Measurements from ENCODE around the gene ATPAF1. TPM values are rescaled to one million over a fixed set of nuclear protein-coding genes. Genes with fewer than 3 reads are reported as not detected.
A peak's percentile ranks its signal among the peaks of the same experiment; 100 is the strongest.
"Not testable (repeated sequence)": the region's sequence is repeated elsewhere in the genome, so short reads cannot be mapped to it uniquely, and the experiment has no call there.

The ATPAF1 gene
- polyA plus RNA-seq, 2 of the 4 experiments (the other 2 are of a cell fraction): 28.9 to 63.7 TPM

DNA sequence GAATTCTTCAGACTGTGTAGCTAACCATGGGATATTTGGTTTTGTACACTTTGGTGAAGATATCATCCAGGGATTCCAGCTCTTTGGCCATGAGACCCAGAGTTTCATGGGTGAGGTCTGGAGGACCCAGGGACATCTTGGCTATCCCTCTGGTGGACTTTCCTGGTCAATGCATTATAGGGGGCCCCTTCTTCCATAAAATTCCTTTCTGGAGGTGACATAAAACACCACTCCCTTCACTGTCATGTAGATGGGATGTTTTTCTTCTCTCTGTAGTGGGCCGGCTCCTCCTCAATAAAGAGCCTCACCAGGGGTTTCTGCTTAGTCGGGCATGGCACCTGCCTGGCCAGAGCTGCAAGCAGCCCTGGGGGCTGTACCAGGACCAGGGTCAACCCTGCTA is 2.2 kb downstream of the ATPAF1 start:
- FAIRE-seq: no peak
- WGBS (ENCODE audit: missing lambda C conversion rate): 100% methylated on average over 1 of the region's 2 CpGs
- Histone ChIP-seq H3K4me1 (peaks cover 16% of the 10 kb centered on the region), H3K4me2 (peak overlapping the region; percentile 93; the same call in 1 of the 3 replicates), H3K4me3 (no peak overlapping the region), H3K27ac (no peak overlapping the region), H3K9me3 (no peaks in the 10 kb centered on the region)
- CTCF ChIA-PET: interaction anchor here (0.9 to 1.4 kb wide), 2 partner anchors 62 to 137 kb away, joined by 3 read pairs; partner anchors contain the start of gene MKNK1
- no peak for DNase-seq (ENCODE audit: low read depth in 1 of 2, low spot score in 1 of 2)
- ATAC-seq: no peak
- TF ChIP-seq, protein P1, sequence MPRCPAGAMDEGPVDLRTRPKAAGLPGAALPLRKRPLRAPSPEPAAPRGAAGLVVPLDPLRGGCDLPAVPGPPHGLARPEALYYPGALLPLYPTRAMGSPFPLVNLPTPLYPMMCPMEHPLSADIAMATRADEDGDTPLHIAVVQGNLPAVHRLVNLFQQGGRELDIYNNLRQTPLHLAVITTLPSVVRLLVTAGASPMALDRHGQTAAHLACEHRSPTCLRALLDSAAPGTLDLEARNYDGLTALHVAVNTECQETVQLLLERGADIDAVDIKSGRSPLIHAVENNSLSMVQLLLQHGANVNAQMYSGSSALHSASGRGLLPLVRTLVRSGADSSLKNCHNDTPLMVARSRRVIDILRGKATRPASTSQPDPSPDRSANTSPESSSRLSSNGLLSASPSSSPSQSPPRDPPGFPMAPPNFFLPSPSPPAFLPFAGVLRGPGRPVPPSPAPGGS (IDR thresholded peaks at IDR 0.05): no peak
- TF ChIP-seq ZC3H11A (IDR thresholded peaks at IDR 0.05): no peak
- TF ChIP-seq, protein P2, sequence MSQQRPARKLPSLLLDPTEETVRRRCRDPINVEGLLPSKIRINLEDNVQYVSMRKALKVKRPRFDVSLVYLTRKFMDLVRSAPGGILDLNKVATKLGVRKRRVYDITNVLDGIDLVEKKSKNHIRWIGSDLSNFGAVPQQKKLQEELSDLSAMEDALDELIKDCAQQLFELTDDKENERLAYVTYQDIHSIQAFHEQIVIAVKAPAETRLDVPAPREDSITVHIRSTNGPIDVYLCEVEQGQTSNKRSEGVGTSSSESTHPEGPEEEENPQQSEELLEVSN (IDR thresholded peaks at IDR 0.05; ENCODE audit: borderline replicate concordance, low read depth): no peak
- no peak for TF ChIP-seq POLR2A (IDR thresholded peaks at IDR 0.05; ENCODE audit: low read length)
- no peak for TF ChIP-seq KDM5A (IDR thresholded peaks at IDR 0.05)
- TF ChIP-seq NR3C1 (IDR thresholded peaks at IDR 0.05): no peak
- POLR2A ChIA-PET: no interaction called here

DNA sequence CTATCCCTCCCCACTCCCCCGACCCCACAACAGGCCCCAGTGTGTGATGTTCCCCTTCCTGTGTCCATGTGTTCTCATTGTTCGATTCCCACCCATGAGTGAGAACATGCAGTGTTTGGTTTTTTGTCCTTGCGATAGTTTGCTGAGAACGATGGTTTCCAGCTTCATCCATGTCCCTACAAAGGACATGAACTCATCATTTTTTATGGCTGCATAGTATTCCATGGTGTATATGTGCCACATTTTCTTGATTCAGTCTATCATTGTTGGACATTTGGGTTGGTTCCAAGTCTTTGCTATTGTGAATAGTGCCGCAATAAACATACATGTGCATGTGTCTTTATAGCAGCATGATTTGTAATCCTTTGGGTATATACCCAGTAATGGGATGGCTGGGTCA is 5.2 kb downstream of the ATPAF1 start:
- POLR2A ChIA-PET; H3K4me3 ChIP-seq; ATAC-seq; DNase-seq (ENCODE audit: low read depth in 1 of 2, low spot score in 1 of 2); H3K27ac ChIP-seq; H3K9me3 ChIP-seq; CTCF ChIA-PET; FAIRE-seq; H3K4me2 ChIP-seq: not testable (repeated sequence)
- 84% methylated on average over 3 of the region's 5 CpGs for WGBS (ENCODE audit: missing lambda C conversion rate)
- H3K4me1 ChIP-seq: peaks cover 11% of the 10 kb centered on the region

DNA sequence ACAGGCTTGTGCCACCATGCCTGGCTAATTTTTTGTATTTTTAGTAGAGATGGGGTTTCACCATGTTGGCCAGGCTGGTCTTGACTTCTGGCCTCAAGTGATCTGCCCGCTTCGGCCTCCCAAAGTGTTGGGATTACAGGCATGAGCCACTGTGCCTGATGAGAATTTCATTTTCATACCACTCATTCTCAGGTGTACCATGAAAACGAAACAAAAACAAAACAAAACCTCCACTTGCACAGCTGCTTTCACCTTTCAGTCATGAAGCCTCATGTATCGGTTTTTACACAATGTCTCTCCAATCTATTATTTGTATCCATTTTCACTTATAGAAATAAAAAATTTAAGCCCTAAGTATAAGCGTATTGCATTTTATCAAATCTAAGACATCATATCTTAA is 8.0 kb downstream of the ATPAF1 start:
- H3K9me3 ChIP-seq; ATAC-seq; FAIRE-seq; H3K4me1 ChIP-seq; DNase-seq (ENCODE audit: low read depth in 1 of 2, low spot score in 1 of 2); POLR2A ChIA-PET; H3K4me3 ChIP-seq; H3K27ac ChIP-seq; CTCF ChIA-PET; H3K4me2 ChIP-seq: not testable (repeated sequence)
- WGBS (ENCODE audit: missing lambda C conversion rate): 91% methylated on average over 5 of the region's 5 CpGs

DNA sequence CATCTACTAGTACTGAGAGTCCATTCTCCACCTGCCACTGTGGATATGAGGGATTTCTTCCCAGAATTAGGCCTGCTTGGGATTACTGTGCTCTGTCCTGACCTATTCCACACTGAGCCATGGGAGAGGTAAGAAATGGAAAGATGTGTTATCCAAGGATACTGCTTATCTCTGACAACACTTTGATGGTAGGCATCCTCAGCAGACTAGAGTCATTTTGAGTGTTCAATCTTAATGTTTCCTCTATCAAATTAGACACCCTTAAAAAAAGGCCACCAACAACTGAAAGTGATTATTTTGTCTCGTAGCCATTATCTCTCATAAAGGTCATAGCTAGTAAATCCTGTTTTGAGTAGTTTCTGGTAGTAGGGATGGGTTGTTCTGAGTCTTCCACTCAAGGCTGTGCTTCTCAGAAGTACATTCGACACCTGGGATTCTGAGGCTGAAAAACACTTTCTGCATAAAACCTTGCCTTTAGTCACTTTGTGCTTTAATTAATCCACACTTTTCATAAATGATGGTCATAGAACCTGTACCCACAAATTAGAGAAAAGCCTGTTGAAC is 8.8 kb downstream of the ATPAF1 start:
- no peak for ATAC-seq
- POLR2A ChIA-PET: no interaction called here
- no peak for FAIRE-seq

DNA sequence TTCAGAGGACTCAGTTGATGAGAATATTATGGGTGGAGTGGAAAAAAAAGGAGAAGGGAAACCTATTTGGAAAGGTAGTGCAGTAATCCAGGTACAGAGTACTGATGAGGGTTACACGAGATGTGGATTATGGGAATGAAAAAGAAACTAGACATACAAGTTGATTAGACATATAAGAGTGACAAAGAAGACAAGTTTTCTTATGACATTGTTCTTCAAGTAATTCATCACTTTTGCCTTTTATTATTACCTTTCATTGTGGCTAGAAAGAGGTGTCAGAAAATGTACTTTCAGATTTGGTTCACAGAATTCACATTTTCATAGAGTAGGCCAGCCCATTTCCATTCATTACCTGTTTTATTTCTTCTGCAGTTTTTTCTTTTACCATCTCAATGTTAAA is 10.4 kb downstream of the ATPAF1 start:
- H3K27ac ChIP-seq: no peak overlapping the region
- CTCF ChIA-PET: interaction anchor here (1.0 kb wide), 2 partner anchors 22 to 44 kb away, joined by 3 read pairs; no protein-coding TSS in a partner anchor
- no peaks in the 10 kb centered on the region for H3K9me3 ChIP-seq
- POLR2A ChIA-PET: no interaction called here
- H3K4me2 ChIP-seq: no peak overlapping the region
- H3K4me1 ChIP-seq: peaks cover 9% of the 10 kb centered on the region; the same call in 2 of the 3 replicates
- no peak for FAIRE-seq
- ATAC-seq: no peak
- WGBS (ENCODE audit: missing lambda C conversion rate): 88% methylated on average over 1 of the region's 1 CpG
- H3K4me3 ChIP-seq: no peak overlapping the region
- DNase-seq (ENCODE audit: low read depth in 1 of 2, low spot score in 1 of 2): no peak
- TF ChIP-seq FOSL2 (IDR thresholded peaks at IDR 0.05): no peak
- TF ChIP-seq FOSL2 (CRISPR knock-in tag; IDR thresholded peaks at IDR 0.05): no peak
- TF ChIP-seq HOXA7 (CRISPR knock-in tag; IDR thresholded peaks at IDR 0.05): no peak
- TF ChIP-seq, protein P3, sequence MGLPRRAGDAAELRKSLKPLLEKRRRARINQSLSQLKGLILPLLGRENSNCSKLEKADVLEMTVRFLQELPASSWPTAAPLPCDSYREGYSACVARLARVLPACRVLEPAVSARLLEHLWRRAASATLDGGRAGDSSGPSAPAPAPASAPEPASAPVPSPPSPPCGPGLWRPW (IDR thresholded peaks at IDR 0.05): no peak
- no peak for TF ChIP-seq EHMT2 (IDR thresholded peaks at IDR 0.05; ENCODE audit: low read depth)
- TF ChIP-seq KDM5A (IDR thresholded peaks at IDR 0.05): no peak
- TF ChIP-seq BHLHE40 (IDR thresholded peaks at IDR 0.05; ENCODE audit: low read depth, low read length): no peak
- TF ChIP-seq EHF (CRISPR knock-in tag; IDR thresholded peaks at IDR 0.05): no peak
- no peak for TF ChIP-seq ZFP36 (IDR thresholded peaks at IDR 0.05; ENCODE audit: borderline replicate concordance, partially characterized antibody)
- TF ChIP-seq TP53 (CRISPR knock-in tag; IDR thresholded peaks at IDR 0.05): no peak
- TF ChIP-seq HOXB5 (CRISPR knock-in tag; IDR thresholded peaks at IDR 0.05): no peak
- no peak for TF ChIP-seq FOXS1 (CRISPR knock-in tag; IDR thresholded peaks at IDR 0.05)
- no peak for TF ChIP-seq CEBPB (IDR thresholded peaks at IDR 0.05)
- TF ChIP-seq RFX5 (IDR thresholded peaks at IDR 0.05): no peak

More for the DNA sequence above, 8.8 kb downstream of the ATPAF1 start:
- Histone ChIP-seq H3K9me3 (no peaks in the 10 kb centered on the region), H3K4me1 (no peaks in the 10 kb centered on the region), H3K27ac (no peak overlapping the region), H3K4me2 (no peak overlapping the region), H3K4me3 (no peak overlapping the region)
- 93% methylated on average over 2 of the region's 2 CpGs for WGBS (ENCODE audit: missing lambda C conversion rate)
- CTCF ChIA-PET: no interaction called here
- no peak for DNase-seq (ENCODE audit: low read depth in 1 of 2, low spot score in 1 of 2)
- TF ChIP-seq ZSCAN20 (CRISPR knock-in tag; IDR thresholded peaks at IDR 0.05): no peak
- TF ChIP-seq, protein P4, sequence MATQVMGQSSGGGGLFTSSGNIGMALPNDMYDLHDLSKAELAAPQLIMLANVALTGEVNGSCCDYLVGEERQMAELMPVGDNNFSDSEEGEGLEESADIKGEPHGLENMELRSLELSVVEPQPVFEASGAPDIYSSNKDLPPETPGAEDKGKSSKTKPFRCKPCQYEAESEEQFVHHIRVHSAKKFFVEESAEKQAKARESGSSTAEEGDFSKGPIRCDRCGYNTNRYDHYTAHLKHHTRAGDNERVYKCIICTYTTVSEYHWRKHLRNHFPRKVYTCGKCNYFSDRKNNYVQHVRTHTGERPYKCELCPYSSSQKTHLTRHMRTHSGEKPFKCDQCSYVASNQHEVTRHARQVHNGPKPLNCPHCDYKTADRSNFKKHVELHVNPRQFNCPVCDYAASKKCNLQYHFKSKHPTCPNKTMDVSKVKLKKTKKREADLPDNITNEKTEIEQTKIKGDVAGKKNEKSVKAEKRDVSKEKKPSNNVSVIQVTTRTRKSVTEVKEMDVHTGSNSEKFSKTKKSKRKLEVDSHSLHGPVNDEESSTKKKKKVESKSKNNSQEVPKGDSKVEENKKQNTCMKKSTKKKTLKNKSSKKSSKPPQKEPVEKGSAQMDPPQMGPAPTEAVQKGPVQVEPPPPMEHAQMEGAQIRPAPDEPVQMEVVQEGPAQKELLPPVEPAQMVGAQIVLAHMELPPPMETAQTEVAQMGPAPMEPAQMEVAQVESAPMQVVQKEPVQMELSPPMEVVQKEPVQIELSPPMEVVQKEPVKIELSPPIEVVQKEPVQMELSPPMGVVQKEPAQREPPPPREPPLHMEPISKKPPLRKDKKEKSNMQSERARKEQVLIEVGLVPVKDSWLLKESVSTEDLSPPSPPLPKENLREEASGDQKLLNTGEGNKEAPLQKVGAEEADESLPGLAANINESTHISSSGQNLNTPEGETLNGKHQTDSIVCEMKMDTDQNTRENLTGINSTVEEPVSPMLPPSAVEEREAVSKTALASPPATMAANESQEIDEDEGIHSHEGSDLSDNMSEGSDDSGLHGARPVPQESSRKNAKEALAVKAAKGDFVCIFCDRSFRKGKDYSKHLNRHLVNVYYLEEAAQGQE (IDR thresholded peaks at IDR 0.05): no peak
